Transverse colon (tissue), 4 donors: Measurements from ENCODE around the gene HMGCL.
"Not testable (repeated sequence)": the region's sequence is repeated elsewhere in the genome, so short reads cannot be mapped to it uniquely, and the experiment has no call there.

ENCODE experiments used
- CTCF ChIP-seq, 5 experiments: fragments of 200-600 bp in 3 of 5; fragments of 450-650 bp in 2 of 5; sonication (generic) in 3 of 5; IDR thresholded peaks; 1 replicate in 2 of 5; 2 replicates in 3 of 5; pipeline ENCODE4 v1.5.1; 2016 to 2017; ENCODE audit warnings: antibody characterized with exemption in 5 of 5, inconsistent platforms in 3 of 5, mild to moderate bottlenecking in 2 of 5, moderate library complexity in 1 of 5
- EP300 ChIP-seq: sonication (generic); formaldehyde crosslinking; IDR thresholded peaks from one replicate; pipeline ENCODE4 v1.6.1; 2017; ENCODE audit warnings: antibody characterized with exemption, low read depth
- POLR2A ChIP-seq: fragments of 450-650 bp; IDR thresholded peaks from one replicate; pipeline ENCODE4 v1.6.1; 2016; ENCODE audit warnings: antibody characterized with exemption, mild to moderate bottlenecking, moderate library complexity
- POLR2AphosphoS5 ChIP-seq, 3 donors: sonication (generic); formaldehyde crosslinking; IDR thresholded peaks; one replicate each; pipeline ENCODE4 v1.6.1; 2016; ENCODE audit warnings: antibody characterized with exemption in 3 of 3

- not testable (repeated sequence) for TF ChIP-seq CTCF (IDR thresholded peaks at IDR 0.05); POLR2A; POLR2AphosphoS5 (IDR thresholded peaks at IDR 0.05); EP300
Measured at GRCh38 chr1:23853124-23853523, 27.9 kb upstream of the HMGCL start.
